AG08395 (cell line): ENCODE results near the gene ITPR2.
A peak's percentile ranks its signal among the peaks of the same experiment; 100 is the strongest.
"Not testable (repeated sequence)": the region's sequence is repeated elsewhere in the genome, so short reads cannot be mapped to it uniquely, and the experiment has no call there.

Experiments used
- DNase-seq: peaks from one replicate; pipeline ENCODE4 v3.0.0; 2012; ENCODE audit warnings: mixed read lengths, low spot score

ITPR2 gene

GRCh38 chr12:26557326-26557725 lies 275.7 kb downstream of the ITPR2 start:
- no peak for DNase-seq

GRCh38 chr12:26556916-26557315 lies 276.1 kb downstream of the ITPR2 start:
- DNase-seq = no peak

- DNase-seq = peak; percentile 5
Observed at GRCh38 chr12:26555139-26555538, 277.9 kb downstream of the ITPR2 start.

- no peak for DNase-seq
Observed at GRCh38 chr12:26554332-26554731, 278.7 kb downstream of the ITPR2 start.

GRCh38 chr12:26551385-26551784 lies 281.6 kb downstream of the ITPR2 start:
- DNase-seq = no peak

- DNase-seq = no peak
Observed at GRCh38 chr12:26548227-26548626, 284.8 kb downstream of the ITPR2 start.

- DNase-seq = no peak
Observed at GRCh38 chr12:26546535-26547314, 286.3 kb downstream of the ITPR2 start.

- DNase-seq = no peak
Observed at GRCh38 chr12:26539131-26539530, 293.9 kb downstream of the ITPR2 start.

- no peak for DNase-seq
Observed at GRCh38 chr12:26537651-26538050, 295.3 kb downstream of the ITPR2 start.

GRCh38 chr12:26537126-26537525 lies 295.9 kb downstream of the ITPR2 start:
- DNase-seq = no peak

GRCh38 chr12:26535826-26536225 lies 297.2 kb downstream of the ITPR2 start:
- DNase-seq = no peak

- DNase-seq = no peak
Observed at GRCh38 chr12:26534071-26534470, 298.9 kb downstream of the ITPR2 start.

GRCh38 chr12:26533211-26533610 lies 299.8 kb downstream of the ITPR2 start:
- DNase-seq = no peak

GRCh38 chr12:26530461-26530860 lies 302.5 kb downstream of the ITPR2 start:
- no peak for DNase-seq

- no peak for DNase-seq
Observed at GRCh38 chr12:26528943-26529342, 304.1 kb downstream of the ITPR2 start.

GRCh38 chr12:26527682-26528081 lies 305.3 kb downstream of the ITPR2 start:
- DNase-seq = no peak

- DNase-seq = no peak
Observed at GRCh38 chr12:26524862-26525465, 308.0 kb downstream of the ITPR2 start.

GRCh38 chr12:26523708-26524150 lies 309.3 kb downstream of the ITPR2 start:
- DNase-seq = peak; percentile 86

GRCh38 chr12:26520869-26521268 lies 312.1 kb downstream of the ITPR2 start:
- no peak for DNase-seq

GRCh38 chr12:26520109-26520508 lies 312.9 kb downstream of the ITPR2 start:
- no peak for DNase-seq

GRCh38 chr12:26519462-26519861 lies 313.5 kb downstream of the ITPR2 start:
- DNase-seq = no peak

GRCh38 chr12:26517320-26517719 lies 315.7 kb downstream of the ITPR2 start:
- not testable (repeated sequence) for DNase-seq

- no peak for DNase-seq
Observed at GRCh38 chr12:26514364-26514763, 318.6 kb downstream of the ITPR2 start.
